COLO668 (cell line): ENCODE data around the gene ATF7.
"Not testable (repeated sequence)": the region's sequence is repeated elsewhere in the genome, so short reads cannot be mapped to it uniquely, and the experiment has no call there.

Source experiments
- DNase-seq: peaks from one replicate; lab custom pipeline; 2025; ENCODE audit not compliant: unreplicated experiment; lab: John Stamatoyannopoulos, UW

ATF7 gene

DNA sequence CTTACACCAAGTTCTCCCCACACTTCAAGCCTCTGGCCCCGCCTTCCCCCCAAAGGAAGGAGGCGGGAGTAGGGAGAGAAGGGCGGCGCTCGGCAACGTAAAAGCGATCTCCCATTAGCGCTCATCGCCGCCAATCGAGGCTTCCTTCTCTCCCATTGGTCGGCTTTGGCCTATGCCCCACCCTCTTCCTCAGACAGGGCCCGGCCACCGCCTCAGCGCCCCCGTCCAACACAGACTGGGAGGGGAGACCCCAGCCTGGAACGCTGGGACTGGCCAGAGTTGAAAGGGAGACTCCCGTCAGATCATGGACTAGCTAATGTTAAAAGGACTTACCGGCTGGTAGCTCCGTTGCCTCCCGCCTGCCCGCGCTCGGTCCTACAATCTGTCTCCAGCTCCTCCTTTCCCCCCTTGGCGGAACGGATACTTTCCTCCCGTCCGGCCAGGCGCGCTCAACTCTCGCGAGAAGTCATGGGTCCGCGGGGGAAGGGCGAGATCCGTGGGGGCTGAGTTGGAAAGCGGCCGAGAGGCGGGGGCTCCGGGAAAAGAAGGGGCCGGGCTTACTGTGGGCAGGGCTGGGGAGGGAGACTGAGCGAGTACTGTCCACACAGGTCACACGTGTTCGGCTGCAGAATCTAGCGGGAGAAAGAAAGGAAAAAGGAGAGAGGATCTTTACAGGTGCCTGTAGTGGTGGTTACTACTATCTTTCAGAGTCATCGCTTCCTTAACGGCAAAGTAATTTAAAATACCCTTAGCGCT lies at the start of gene ATF7:
TSS of gene ATF7 (minus strand) at position 437 of the 756 bp plus-strand sequence. CDS start 25,382 bp downstream, outside the sequence.
- peak; percentile 92 for DNase-seq

GRCh38 chr12:53674977-53675700 lies 49.0 kb upstream of the ATF7 start:
- no peak for DNase-seq

DNA sequence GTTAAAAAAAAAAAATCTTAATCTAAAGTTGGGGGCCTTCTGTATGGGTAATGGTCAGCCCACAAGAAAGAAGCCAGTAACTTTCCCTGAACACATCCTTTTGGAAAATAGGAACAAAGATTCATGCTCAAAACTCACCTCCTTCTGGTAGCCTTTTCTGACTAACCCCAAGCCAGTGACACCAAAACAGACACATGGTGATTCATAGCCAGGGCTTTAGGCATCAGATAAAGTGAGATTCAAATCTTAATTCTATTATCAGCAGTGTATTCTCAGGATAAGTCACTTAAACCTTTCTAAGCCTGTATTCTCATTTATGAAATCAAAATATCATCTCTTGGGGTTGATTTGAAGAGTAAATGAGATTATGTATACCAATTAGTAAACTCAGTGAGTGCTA lies 44.8 kb upstream of the ATF7 start:
- no peak for DNase-seq

GRCh38 chr12:53670308-53670707 lies 44.1 kb upstream of the ATF7 start:
- DNase-seq, result no peak

GRCh38 chr12:53667080-53667479 lies 40.9 kb upstream of the ATF7 start:
- DNase-seq, result no peak

DNA sequence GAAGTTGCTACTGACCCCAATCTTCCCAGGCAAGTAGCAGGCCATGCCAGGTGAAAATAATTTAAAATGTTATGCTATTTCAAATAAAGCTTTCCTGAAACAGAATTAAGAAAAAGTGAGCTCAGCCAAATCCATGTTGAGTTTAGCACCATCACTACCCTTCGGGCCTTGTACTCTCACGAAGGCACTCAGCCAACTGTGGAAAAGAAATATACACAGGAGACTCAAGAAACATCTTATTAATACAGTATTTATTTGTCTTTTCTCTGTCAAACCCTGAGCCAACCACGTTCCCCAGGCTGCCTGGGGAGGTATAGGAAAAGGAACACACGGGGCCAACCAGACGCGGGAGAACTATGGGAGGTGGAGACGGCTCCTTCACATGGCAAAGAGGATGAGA lies 38.8 kb upstream of the ATF7 start:
- DNase-seq, result no peak

GRCh38 chr12:53664191-53664590 lies 38.0 kb upstream of the ATF7 start:
- DNase-seq, result no peak

DNA sequence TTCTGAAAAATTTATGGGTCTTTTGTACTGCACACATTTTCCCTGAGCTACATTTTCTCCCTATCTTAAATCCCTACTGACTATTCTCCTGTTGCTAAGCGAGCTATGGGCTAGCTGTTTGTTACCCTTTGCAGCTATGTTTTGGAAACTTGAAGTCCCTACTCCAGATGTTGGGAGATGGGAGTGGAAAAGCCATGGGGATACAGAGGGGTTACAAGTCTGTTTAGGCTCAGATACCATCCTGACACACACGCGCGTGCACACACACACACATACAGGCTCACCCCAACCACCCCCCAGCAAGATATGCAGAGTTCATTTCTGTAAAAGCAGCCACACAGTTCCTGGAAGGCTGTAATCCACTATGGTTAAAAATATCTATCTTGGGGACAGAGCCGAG lies 33.9 kb upstream of the ATF7 start:
- DNase-seq, result no peak

DNA sequence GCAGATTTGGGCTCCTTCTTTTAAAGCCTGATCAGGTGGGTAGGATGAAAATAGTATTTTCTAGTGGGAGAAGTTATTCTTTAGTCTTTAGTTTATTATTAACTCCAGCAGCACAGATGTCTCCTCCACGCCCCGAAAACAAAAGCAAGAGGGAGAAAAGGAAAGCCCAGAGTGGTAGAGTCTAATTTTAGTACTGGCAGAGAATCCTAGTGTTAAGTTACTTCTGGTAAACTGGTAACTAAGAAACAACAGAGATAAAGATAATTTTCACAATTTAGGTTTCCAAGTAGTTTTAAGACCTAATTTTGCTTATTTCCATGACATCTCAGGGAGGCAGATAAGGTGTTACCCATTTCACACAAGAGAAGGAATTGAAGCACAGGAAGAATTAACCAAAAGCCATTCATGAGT lies 33.4 kb upstream of the ATF7 start:
- DNase-seq, result no peak

DNA sequence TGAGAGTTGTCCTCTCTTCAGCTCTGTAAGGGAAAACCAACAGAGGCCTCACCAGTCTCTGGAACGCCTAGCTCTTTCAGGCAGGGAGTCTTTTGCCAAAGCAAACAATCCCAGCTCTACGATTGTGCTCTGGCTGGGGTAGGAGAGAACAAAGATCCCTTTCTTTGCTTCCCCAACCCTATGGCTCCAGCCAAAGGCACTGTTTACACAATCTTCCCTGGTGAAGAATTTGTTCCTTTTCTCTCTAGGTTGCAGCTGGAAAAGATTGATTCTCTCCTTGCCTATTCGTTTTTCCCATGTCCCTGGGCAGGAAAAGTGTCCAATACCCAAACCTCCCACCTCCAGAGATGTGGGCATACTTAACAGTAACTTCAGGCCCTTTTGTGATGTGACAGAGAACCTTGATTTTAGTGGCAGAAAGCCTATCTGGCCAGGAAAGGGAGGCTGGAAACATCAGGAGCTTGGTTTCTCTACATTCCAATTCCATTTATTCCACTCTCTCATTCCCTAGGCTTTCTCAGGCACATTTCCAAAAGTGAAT lies 32.9 kb upstream of the ATF7 start:
- peak; percentile 7 for DNase-seq

DNA sequence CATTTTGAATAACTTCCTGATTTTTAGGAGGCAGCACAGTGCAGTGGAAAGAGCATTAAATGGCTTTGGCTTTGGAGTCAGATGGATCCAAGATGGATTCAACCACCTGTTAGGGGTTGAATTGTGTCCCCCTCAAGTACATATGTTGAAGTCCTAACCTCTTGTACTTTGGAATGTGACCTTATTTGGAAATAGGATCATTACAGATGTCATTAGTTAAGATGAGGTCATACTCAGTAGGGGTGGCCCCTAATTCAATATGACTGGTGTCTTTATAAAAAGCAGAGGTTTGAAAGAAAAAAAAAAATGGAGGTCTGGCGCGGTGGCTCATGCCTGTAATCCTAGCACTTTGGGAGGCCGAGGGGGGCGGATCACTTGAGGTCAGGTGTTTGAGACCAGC lies 30.9 kb upstream of the ATF7 start:
- DNase-seq, result no peak

- DNase-seq, result no peak
These were observed 27.4 kb upstream of the ATF7 start for GRCh38 chr12:53653595-53653994.

- DNase-seq, result no peak
These were observed 26.2 kb upstream of the ATF7 start for GRCh38 chr12:53652366-53652765.

- no peak for DNase-seq
These were observed 25.6 kb upstream of the ATF7 start for GRCh38 chr12:53651737-53652136.

DNA sequence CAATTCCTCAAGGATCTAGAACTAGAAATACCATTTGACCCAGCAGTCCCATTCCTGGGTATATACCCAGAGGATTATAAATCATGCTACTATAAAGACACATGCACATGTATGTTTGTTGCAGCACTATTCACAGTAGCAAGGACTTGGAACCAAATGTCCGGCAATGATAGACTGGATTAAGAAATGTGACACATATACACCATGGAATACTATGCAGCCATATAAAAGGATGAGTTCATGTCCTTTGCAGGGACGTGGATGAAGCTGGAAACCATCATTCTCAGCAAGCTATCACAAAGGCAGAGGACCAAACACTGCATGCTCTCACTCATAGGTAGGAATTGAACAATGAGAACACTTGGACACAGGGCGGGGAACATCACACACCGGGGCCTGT lies 20.1 kb upstream of the ATF7 start:
- DNase-seq, result not testable (repeated sequence)

- no peak for DNase-seq
These were observed 19.0 kb upstream of the ATF7 start for GRCh38 chr12:53645165-53645564.

GRCh38 chr12:53644133-53644532 lies 18.0 kb upstream of the ATF7 start:
- DNase-seq, result no peak

GRCh38 chr12:53643232-53643979 lies 17.2 kb upstream of the ATF7 start:
- DNase-seq, result no peak

DNA sequence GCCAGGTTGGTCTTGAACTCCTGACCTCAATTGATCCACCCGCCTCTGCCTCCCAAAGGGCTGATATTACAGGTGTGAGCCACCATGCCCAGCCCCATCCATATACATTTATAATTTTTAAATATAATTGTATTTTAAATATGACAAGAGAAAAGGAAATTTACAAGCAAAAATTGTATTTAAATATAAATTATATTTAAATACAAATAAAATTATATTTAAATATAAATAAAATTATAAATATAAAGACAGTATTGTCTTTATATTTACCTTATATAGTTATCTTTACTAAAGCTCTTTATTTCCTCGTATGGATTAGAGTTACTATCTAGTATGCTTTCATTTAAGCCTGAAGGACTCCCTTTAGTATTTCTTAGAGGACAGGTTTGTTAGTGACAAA lies 11.9 kb upstream of the ATF7 start:
- DNase-seq, result no peak

DNA sequence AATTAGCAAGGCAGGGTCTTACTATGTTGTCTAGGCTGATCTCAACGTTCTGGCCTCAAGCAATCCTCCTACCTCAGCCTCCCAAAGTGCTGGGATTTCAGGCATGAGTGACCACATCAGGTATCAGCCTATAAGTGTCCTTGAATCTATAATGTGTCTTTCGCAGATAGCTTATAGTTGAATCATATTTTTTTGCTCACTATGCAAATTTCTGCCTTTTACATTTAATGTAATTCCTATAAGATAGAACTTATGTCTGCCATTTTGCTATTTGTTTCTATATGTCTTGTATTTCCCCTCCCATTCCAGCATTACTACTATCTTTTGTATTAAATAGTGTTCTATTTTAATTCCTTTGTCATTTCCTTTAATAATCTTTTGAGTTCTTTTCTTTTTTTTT lies 10.5 kb upstream of the ATF7 start:
- DNase-seq, result no peak

- not testable (repeated sequence) for DNase-seq
These were observed 9.5 kb upstream of the ATF7 start for GRCh38 chr12:53635708-53636107.

DNA sequence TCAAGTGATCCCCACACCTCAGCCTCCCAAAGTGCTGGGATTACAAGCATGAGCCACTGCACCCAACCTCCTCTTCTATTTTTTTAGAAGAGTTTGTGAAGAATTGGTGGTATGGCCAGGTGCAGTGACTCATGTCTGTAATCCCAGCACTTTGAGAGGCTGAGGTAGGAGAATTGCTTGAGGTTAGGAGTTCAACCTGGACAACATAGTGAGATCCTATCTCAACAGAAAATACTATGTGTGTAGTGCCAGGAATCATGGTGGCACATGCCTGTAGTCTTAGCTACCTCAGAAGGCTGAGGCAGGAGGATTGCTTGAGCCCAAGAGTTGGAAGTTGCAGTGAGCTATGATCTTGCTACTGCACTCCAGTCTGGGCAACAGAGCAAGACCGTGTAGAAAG lies 5.5 kb upstream of the ATF7 start:
- DNase-seq, result no peak
